Hematopoietic multipotent progenitor cell treated with erythropoietin and hydrocortisone succinate and interleukin-3 and kit ligand, for 8 days (in vitro differentiated cells): Measurements from ENCODE around the gene NUAK1.

ENCODE experiments used
- DNase-seq: peaks from one replicate; pipeline ENCODE4 v3.0.0-alpha.2; 2015

The NUAK1 gene

DNA sequence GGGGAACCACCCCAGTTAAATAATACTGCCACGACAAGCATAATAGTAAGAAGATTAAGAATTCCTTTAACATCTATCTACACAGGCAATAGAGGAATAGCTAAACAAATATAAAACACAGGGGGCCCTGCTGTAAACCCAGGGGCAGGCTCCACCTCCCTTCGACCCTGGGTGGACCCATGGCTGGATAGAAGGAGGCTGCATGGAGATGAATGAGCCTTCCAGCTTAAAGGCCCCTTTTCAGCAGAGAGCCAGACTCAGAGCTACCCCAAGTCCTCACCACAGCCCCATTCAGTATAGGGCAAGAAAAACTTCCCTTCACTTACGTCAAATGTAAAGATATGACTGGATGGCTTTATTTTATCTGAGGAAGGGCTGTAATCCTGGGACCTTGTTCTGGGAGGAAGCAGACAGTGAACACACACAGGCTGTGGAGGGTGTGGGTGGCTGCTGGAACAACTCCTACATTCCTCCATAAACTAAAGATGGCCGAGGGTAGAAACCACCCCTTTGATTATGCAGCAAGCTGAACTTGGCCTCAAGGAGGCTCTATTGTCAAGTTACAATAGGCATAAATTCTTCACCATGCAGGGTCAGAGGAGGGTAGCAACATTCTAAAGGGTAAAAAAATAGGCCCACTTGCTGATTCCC, 30.4 kb downstream of the NUAK1 start:
- no peak for DNase-seq

- no peak for DNase-seq
Observed at GRCh38 chr12:106107566-106107965, 31.2 kb downstream of the NUAK1 start.

- no peak for DNase-seq
Observed at GRCh38 chr12:106106892-106107291, 31.9 kb downstream of the NUAK1 start.

DNA sequence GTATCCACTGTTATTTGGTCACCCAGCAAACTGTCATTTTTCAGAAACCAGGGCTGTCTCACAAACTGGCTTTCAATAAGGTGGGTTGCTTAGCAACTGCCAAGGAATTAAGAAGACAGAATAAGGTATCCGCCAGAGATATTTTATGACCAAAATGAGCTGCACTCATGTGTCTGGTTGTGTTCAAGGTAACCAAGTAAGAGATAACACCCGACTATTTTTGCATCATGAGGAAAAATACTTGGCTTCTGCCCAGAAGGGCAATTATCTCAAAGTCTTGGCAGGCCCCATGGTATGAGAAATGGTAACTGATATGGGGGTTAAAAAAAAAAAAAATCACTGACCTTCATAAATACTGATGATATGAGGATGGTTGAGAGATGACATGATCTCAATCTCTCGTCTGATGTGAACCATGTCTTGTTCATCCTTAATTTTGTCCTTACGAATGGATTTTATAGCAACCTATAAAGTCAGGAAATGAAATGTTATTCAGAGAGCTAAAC, 32.6 kb downstream of the NUAK1 start:
- DNase-seq = no peak

GRCh38 chr12:106101803-106102202, 37.0 kb downstream of the NUAK1 start:
- DNase-seq = no peak

GRCh38 chr12:106098691-106099200, 40.0 kb downstream of the NUAK1 start:
- no peak for DNase-seq

GRCh38 chr12:106097011-106097410, 41.7 kb downstream of the NUAK1 start:
- DNase-seq = no peak

- no peak for DNase-seq
Observed at GRCh38 chr12:106096376-106096775, 42.4 kb downstream of the NUAK1 start.

DNA sequence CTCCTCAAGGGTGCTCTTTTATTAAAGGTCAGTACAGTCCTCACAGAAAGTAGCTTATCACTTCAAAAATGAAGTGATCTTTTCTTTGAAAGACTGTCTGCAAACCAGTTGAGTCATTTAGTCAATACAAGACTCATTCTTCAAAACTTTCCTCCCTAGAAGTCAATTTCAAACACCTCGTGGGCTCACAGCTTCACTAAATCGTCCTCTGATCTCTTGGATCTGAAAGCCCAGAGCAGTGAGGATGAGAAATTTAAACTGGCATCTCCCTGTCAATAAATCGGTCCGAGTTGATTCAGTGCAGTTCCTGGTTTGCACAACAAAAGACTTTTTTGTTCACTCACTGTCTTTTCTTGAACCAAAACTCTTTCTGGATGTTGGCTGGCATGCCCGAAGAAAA, 44.5 kb downstream of the NUAK1 start:
- DNase-seq = no peak

GRCh38 chr12:106093246-106093645, 45.5 kb downstream of the NUAK1 start:
- no peak for DNase-seq

- no peak for DNase-seq
Observed at GRCh38 chr12:106091446-106091820, 47.3 kb downstream of the NUAK1 start.

GRCh38 chr12:106090591-106091445, 47.9 kb downstream of the NUAK1 start:
- no peak for DNase-seq

- no peak for DNase-seq
Observed at GRCh38 chr12:106089935-106090334, 48.8 kb downstream of the NUAK1 start.

DNA sequence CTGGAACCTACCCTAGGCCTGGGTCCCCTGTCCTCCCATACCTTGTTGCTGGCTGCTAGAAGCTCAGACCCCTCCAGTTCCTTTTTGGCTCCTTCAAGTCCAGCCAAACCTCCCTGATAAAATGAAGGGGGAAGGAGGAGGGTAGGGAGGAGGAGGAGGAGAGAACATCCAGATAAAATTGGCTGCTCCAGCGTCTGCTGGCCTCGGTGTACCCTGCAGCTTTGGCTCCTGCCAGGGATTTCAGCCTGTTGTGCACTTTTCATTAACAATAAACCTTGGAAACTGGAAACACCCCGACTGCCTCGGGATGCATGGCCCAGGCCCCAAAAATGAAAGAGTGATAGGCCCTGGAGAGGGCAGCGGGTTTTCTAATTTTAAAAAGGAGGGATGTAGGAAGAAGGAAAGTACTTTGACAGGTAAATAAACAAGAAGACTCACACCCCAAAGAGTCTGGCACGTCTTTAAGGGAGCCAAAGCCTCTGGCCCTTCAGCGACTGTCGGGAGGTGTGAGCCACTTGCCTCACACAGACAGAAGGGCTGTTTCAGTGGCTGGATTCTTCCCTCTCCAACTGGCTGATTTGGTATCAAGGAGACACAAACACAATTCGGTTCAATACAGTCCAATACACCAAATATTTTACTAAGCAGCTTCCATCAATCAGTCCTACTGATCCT, 49.8 kb downstream of the NUAK1 start:
- no peak for DNase-seq

DNA sequence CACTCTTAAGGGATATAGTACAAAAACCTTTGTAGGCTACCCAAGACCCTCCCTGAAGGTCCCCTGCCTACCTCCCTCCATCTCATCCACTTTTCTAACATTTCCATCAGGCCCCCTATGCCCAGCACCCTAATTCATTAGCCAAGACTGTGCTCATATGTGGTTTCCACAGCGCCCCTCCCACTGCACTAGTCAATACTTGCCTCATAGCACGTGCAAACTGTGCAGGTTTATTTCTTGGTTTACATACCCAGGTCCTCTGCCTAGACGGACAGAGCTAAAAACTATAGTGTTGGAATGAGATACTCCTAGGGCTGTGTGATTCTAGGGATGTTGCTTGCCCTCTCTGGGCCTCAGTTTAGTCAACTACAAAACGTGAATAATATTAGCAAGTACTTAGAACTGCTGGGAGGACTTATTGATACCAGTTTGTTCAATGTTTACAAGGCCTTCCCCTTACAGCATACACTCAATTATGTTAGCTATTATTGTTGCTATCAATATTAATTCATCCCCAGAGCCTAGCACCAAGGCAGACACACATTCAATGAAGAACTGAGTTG, 50.4 kb downstream of the NUAK1 start:
- no peak for DNase-seq

- DNase-seq = no peak
Observed at GRCh38 chr12:106086696-106087095, 52.1 kb downstream of the NUAK1 start.

- no peak for DNase-seq
Observed at GRCh38 chr12:106085213-106085612, 53.5 kb downstream of the NUAK1 start.

DNA sequence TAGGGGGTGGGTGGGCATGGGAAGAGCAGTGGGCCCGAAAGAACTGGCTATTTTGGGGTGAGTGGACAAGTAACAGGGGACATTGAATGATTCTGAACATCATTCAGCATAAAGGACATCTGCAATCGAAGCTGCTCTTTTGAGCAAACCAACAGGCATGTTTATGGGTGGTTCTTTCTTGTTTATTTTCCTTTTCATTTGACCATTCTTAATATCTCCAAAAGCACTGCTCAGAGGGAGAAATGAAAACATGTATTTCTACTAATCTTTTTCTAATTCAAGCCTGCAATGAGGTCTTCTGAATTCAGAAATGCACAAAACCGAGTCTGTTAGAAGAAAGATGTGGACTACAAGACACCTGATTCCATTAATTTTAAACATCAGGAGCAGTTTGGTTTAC, 54.0 kb downstream of the NUAK1 start:
- no peak for DNase-seq

GRCh38 chr12:106084014-106084671, 54.6 kb downstream of the NUAK1 start:
- no peak for DNase-seq

DNA sequence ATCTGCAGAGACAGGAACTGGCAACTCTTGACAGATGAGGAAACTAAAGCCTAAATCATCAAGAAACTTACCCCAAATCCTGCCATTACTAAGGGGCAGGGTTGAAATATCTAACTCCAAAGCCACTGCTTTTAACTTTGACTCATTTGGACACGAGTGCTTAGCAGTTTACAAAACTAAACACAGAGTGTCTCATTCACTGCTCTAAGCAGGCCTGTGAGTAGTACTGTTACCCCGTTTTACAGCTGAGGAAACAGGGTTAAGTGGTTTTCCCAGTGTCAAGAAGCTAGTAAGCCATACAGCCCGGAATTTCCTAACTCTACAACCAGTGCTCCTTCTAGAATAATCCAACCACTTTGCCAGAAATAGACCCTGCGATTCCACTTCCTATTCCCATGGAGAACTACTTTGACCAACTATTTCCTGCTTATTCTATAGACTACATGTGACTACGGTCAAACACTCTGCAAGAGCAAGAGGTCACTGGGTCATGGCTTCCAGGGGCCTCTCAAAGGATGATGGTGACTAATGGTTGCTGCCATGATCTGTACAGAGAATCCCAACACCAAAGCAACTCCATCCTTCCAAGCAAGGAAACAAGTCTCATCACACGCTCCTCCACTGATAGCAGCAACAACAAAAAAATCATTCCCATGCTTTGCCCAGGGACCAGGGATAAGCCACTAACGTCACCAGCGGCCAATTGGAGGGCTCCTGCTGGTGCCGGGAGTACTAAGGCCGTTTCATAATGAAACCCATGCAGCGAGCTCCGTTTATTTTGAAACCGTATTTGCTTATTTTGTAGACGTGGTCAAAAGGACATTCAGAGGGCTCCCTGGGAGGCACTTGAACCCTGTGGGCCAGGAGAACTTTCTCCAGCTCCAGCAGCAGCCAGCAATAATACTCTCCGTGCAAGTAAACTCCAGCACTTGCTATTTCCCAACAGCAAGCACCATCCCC, 56.3 kb downstream of the NUAK1 start:
- no peak for DNase-seq

GRCh38 chr12:106081606-106082005, 57.1 kb downstream of the NUAK1 start:
- no peak for DNase-seq
